ENCODE results near the gene UTP18. TPM values are rescaled to one million over a fixed set of nuclear protein-coding genes. Genes with fewer than 3 reads are reported as not detected.
A peak's percentile ranks its signal among the peaks of the same experiment; 100 is the strongest.
"Not testable (repeated sequence)": the region's sequence is repeated elsewhere in the genome, so short reads cannot be mapped to it uniquely, and the experiment has no call there.

UTP18 gene
- total RNA-seq, result 55.8 TPM
- 10 to 100 TPM; 50.2 to 56.7 (median 54.2) TPM for polyA plus RNA-seq

DNA sequence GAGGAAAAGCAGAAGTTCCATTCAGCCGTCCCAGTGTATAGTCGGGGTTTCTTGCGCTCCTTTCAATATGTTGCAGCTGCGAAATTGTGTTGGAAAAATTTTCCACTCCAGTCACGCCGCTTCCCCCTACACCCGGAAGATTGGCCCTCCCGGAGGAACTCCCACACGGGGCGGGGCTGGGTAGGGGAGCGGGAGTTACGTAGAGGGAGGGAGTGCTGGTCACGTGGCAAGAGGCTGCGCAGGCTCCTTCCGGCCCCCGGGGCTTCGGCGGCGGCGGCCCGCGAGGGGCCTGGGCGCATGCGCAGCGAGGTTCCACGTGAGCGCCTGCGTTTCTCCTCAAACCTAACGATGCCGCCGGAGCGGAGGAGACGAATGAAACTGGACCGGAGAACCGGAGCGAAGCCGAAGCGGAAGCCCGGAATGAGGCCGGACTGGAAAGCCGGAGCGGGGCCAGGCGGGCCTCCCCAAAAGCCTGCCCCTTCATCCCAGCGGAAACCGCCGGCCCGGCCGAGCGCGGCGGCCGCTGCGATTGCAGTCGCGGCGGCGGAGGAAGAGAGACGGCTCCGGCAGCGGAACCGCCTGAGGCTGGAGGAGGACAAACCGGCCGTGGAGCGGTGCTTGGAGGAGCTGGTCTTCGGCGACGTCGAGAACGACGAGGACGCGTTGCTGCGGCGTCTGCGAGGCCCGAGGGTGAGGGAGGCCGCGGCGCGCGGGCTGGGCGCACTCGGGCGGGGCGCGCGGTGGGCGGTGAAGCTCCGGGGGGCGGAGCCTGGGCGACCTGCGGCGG lies at the start of gene UTP18:
UTP18 (plus strand) TSS at position 310 of the 787 bp plus-strand sequence; CDS start at position 349, 39 bp downstream.
- Histone ChIP-seq H3K36me3 (ENCODE audit: control insufficient read depth, insufficient read depth, low read length) (peaks cover 30% of the 10 kb centered on the region), H3K9me3 (ENCODE audit: control insufficient read depth in 2 of 2, low read length in 2 of 2) (no peaks in the 10 kb centered on the region), H3K27me3 (ENCODE audit: control insufficient read depth, insufficient read depth, low read length) (no peaks in the 10 kb centered on the region), H3K4me3 (ENCODE audit: low read depth, low read length) (peak within 1 kb of the TSS; percentile 99), H3K4me1 (ENCODE audit: control insufficient read depth, insufficient read depth, low read length, poor library complexity, severe bottlenecking) (peaks cover 52% of the 10 kb centered on the region), H3K27ac (ENCODE audit: insufficient read depth, low read length, poor library complexity, severe bottlenecking) (peak within 1 kb of the TSS; percentile 97)
- Mint-ChIP-seq H3K27ac (peak within 1 kb of the TSS; percentile 95 to 99 (median 97)), H3K9me3 (peaks cover 0 to 2% (median 0%) of the 10 kb centered on the region in 7 donors), H3K36me3 (peaks cover 18% of the 10 kb centered on the region), H3K4me1 (peaks cover 29 to 80% (median 63%) of the 10 kb centered on the region in 4 donors), H3K4me3 (peak within 1 kb of the TSS; percentile 97 to 98 (median 97)), H3K27me3 (no peaks in the 10 kb centered on the region)
- ATAC-seq (ENCODE audit: low read depth in 2 of 2) (peak; percentile 81 to 82), DNase-seq (peak; percentile 95 to 98 (median 97))

GRCh38 chr17:51214920-51215319 lies 45.4 kb upstream of the UTP18 start:
- H3K27ac ChIP-seq (ENCODE audit: insufficient read depth, low read length, poor library complexity, severe bottlenecking), result no peak overlapping the region
- peaks cover 30% of the 10 kb centered on the region for H3K36me3 Mint-ChIP-seq
- no peaks in the 10 kb centered on the region for H3K9me3 ChIP-seq (ENCODE audit: control insufficient read depth in 2 of 2, low read length in 2 of 2)
- H3K9me3 Mint-ChIP-seq, result no peaks in the 10 kb centered on the region
- no peaks in the 10 kb centered on the region for H3K4me1 ChIP-seq (ENCODE audit: control insufficient read depth, insufficient read depth, low read length, poor library complexity, severe bottlenecking)
- H3K4me1 Mint-ChIP-seq, result peaks cover 0 to 4% (median 3%) of the 10 kb centered on the region in 4 donors
- DNase-seq (no peak), ATAC-seq (ENCODE audit: low read depth in 2 of 2) (no peak)
- peaks cover 65% of the 10 kb centered on the region for H3K36me3 ChIP-seq (ENCODE audit: control insufficient read depth, insufficient read depth, low read length)
- H3K4me3 ChIP-seq (ENCODE audit: low read depth, low read length), result no peak overlapping the region
- no peak overlapping the region for H3K4me3 Mint-ChIP-seq
- H3K27me3 Mint-ChIP-seq, result no peaks in the 10 kb centered on the region
- no peaks in the 10 kb centered on the region for H3K27me3 ChIP-seq (ENCODE audit: control insufficient read depth, insufficient read depth, low read length)
- H3K27ac Mint-ChIP-seq, result peak overlapping the region in 1 of 3 donors; percentile 63

DNA sequence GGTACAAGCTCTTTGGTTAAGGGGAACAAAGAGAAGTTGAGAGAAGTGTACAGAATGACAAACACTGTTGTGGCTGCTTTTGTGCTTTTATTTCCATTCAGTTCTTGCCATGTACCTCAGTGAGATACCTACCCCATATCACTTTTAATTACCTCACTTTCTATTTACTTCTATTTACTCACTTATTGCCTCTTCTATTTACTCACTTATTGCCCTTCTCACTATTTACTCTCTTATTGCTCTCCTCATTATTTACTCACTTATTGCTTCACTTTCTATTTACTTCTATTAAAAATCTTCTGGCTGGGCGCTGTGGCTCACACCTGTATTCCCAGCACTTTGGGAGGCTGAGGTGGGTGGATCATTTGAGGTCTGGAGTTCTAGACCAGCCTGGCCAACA lies 42.4 kb upstream of the UTP18 start:
- Mint-ChIP-seq H3K4me1 (peaks cover 0 to 4% (median 3%) of the 10 kb centered on the region in 4 donors), H3K27ac (peak overlapping the region; percentile 9 to 75 (median 59)), H3K36me3 (peaks cover 35% of the 10 kb centered on the region), H3K4me3 (no peak overlapping the region), H3K27me3 (no peaks in the 10 kb centered on the region), H3K9me3 (no peaks in the 10 kb centered on the region)
- Histone ChIP-seq H3K4me1 (ENCODE audit: control insufficient read depth, insufficient read depth, low read length, poor library complexity, severe bottlenecking) (no peaks in the 10 kb centered on the region), H3K36me3 (ENCODE audit: control insufficient read depth, insufficient read depth, low read length) (peaks cover 85% of the 10 kb centered on the region), H3K27me3 (ENCODE audit: control insufficient read depth, insufficient read depth, low read length) (no peaks in the 10 kb centered on the region), H3K27ac (ENCODE audit: insufficient read depth, low read length, poor library complexity, severe bottlenecking) (no peak overlapping the region), H3K9me3 (ENCODE audit: control insufficient read depth in 2 of 2, low read length in 2 of 2) (no peaks in the 10 kb centered on the region), H3K4me3 (ENCODE audit: low read depth, low read length) (no peak overlapping the region)
- no peak for ATAC-seq (ENCODE audit: low read depth in 2 of 2)
- DNase-seq, result no peak

GRCh38 chr17:51221322-51221721 lies 39.0 kb upstream of the UTP18 start:
- Mint-ChIP-seq H3K4me1 (peaks cover 10 to 18% (median 15%) of the 10 kb centered on the region in 4 donors), H3K36me3 (peaks cover 40% of the 10 kb centered on the region), H3K27me3 (no peaks in the 10 kb centered on the region), H3K9me3 (no peaks in the 10 kb centered on the region), H3K27ac (no peak overlapping the region), H3K4me3 (no peak overlapping the region)
- no peaks in the 10 kb centered on the region for H3K27me3 ChIP-seq (ENCODE audit: control insufficient read depth, insufficient read depth, low read length)
- no peak overlapping the region for H3K4me3 ChIP-seq (ENCODE audit: low read depth, low read length)
- DNase-seq (no peak), ATAC-seq (ENCODE audit: low read depth in 2 of 2) (no peak)
- no peaks in the 10 kb centered on the region for H3K4me1 ChIP-seq (ENCODE audit: control insufficient read depth, insufficient read depth, low read length, poor library complexity, severe bottlenecking)
- no peaks in the 10 kb centered on the region for H3K9me3 ChIP-seq (ENCODE audit: control insufficient read depth in 2 of 2, low read length in 2 of 2)
- H3K36me3 ChIP-seq (ENCODE audit: control insufficient read depth, insufficient read depth, low read length), result peaks cover 65% of the 10 kb centered on the region
- H3K27ac ChIP-seq (ENCODE audit: insufficient read depth, low read length, poor library complexity, severe bottlenecking), result no peak overlapping the region

- Mint-ChIP-seq H3K27me3 (no peaks in the 10 kb centered on the region), H3K36me3 (peaks cover 26% of the 10 kb centered on the region), H3K9me3 (no peaks in the 10 kb centered on the region), H3K27ac (peak overlapping the region; percentile 33 to 75 (median 73)), H3K4me3 (peak overlapping the region in 1 of 4 donors; percentile 38), H3K4me1 (peaks cover 15 to 29% (median 20%) of the 10 kb centered on the region in 4 donors)
- no peaks in the 10 kb centered on the region for H3K9me3 ChIP-seq (ENCODE audit: control insufficient read depth in 2 of 2, low read length in 2 of 2)
- DNase-seq (peak in 1 of 3 donors; percentile 28), ATAC-seq (ENCODE audit: low read depth in 2 of 2) (no peak)
- H3K27me3 ChIP-seq (ENCODE audit: control insufficient read depth, insufficient read depth, low read length), result no peaks in the 10 kb centered on the region
- H3K4me3 ChIP-seq (ENCODE audit: low read depth, low read length), result no peak overlapping the region
- H3K27ac ChIP-seq (ENCODE audit: insufficient read depth, low read length, poor library complexity, severe bottlenecking), result no peak overlapping the region
- peaks cover 35% of the 10 kb centered on the region for H3K36me3 ChIP-seq (ENCODE audit: control insufficient read depth, insufficient read depth, low read length)
- H3K4me1 ChIP-seq (ENCODE audit: control insufficient read depth, insufficient read depth, low read length, poor library complexity, severe bottlenecking), result no peaks in the 10 kb centered on the region
These were observed 35.7 kb upstream of the UTP18 start for GRCh38 chr17:51224402-51225262.

- peaks cover 21 to 38% (median 28%) of the 10 kb centered on the region in 4 donors for H3K4me1 Mint-ChIP-seq
- H3K4me3 Mint-ChIP-seq; H3K27me3 Mint-ChIP-seq; H3K9me3 ChIP-seq (ENCODE audit: control insufficient read depth in 2 of 2, low read length in 2 of 2); H3K27me3 ChIP-seq (ENCODE audit: control insufficient read depth, insufficient read depth, low read length); H3K4me1 ChIP-seq (ENCODE audit: control insufficient read depth, insufficient read depth, low read length, poor library complexity, severe bottlenecking); H3K9me3 Mint-ChIP-seq; H3K4me3 ChIP-seq (ENCODE audit: low read depth, low read length); DNase-seq; ATAC-seq (ENCODE audit: low read depth in 2 of 2): not testable (repeated sequence)
- Histone ChIP-seq H3K27ac (ENCODE audit: insufficient read depth, low read length, poor library complexity, severe bottlenecking) (peak overlapping the region; percentile 20), H3K36me3 (ENCODE audit: control insufficient read depth, insufficient read depth, low read length) (peaks cover 26% of the 10 kb centered on the region)
- peaks cover 20% of the 10 kb centered on the region for H3K36me3 Mint-ChIP-seq
- peak overlapping the region in 1 of 3 donors; percentile 75 for H3K27ac Mint-ChIP-seq
These were observed 34.8 kb upstream of the UTP18 start for GRCh38 chr17:51225523-51225922.

GRCh38 chr17:51228161-51228560 lies 32.2 kb upstream of the UTP18 start:
- Mint-ChIP-seq H3K27me3 (no peaks in the 10 kb centered on the region), H3K27ac (peak overlapping the region in 1 of 3 donors; percentile 56), H3K4me3 (no peak overlapping the region), H3K4me1 (peaks cover 31 to 45% (median 40%) of the 10 kb centered on the region in 4 donors), H3K36me3 (peaks cover 14% of the 10 kb centered on the region), H3K9me3 (no peaks in the 10 kb centered on the region)
- Histone ChIP-seq H3K4me1 (ENCODE audit: control insufficient read depth, insufficient read depth, low read length, poor library complexity, severe bottlenecking) (no peaks in the 10 kb centered on the region), H3K4me3 (ENCODE audit: low read depth, low read length) (no peak overlapping the region), H3K36me3 (ENCODE audit: control insufficient read depth, insufficient read depth, low read length) (peaks cover 8% of the 10 kb centered on the region), H3K9me3 (ENCODE audit: control insufficient read depth in 2 of 2, low read length in 2 of 2) (no peaks in the 10 kb centered on the region), H3K27me3 (ENCODE audit: control insufficient read depth, insufficient read depth, low read length) (no peaks in the 10 kb centered on the region), H3K27ac (ENCODE audit: insufficient read depth, low read length, poor library complexity, severe bottlenecking) (no peak overlapping the region)
- no peak for DNase-seq
- ATAC-seq (ENCODE audit: low read depth in 2 of 2), result no peak

Data from CD4-positive, CD25-positive, alpha-beta regulatory T cell (primary cell).